Breast epithelium (tissue), 4 donors: ENCODE measurements around the gene CST1. TPM values are rescaled to one million over a fixed set of nuclear protein-coding genes. Genes with fewer than 3 reads are reported as not detected.
"Not testable (repeated sequence)": the region's sequence is repeated elsewhere in the genome, so short reads cannot be mapped to it uniquely, and the experiment has no call there.

Experiments
- DNase-seq, 2 donors: peaks; one replicate each; pipeline ENCODE4 v3.0.0-alpha.2; 2019; ENCODE audit warnings: low spot score in 2 of 2
- H3K27ac ChIP-seq, 2 donors: fragments of 200-600 bp; sonication (generic) in 1 of 2; one replicate each; pipeline ENCODE4 v1.5.1; 2016 to 2019; ENCODE audit warnings: mild to moderate bottlenecking in 1 of 2
- H3K27me3 ChIP-seq, 2 donors: fragments of 200-600 bp; sonication (generic) in 1 of 2; one replicate each; pipeline versions ENCODE4 v1.5.1 to v1.6.0; 2017 to 2019; ENCODE audit warnings: control low read depth in 1 of 2, mild to moderate bottlenecking in 1 of 2
- H3K36me3 ChIP-seq: fragments of 200-600 bp; one replicate; pipeline ENCODE4 v1.5.1; 2019
- H3K4me1 ChIP-seq, 2 donors: fragments of 200-600 bp; sonication (generic); one replicate each; pipeline ENCODE4 v1.5.1; 2016 to 2019; ENCODE audit warnings: control low read depth in 1 of 2
- H3K4me3 ChIP-seq, 3 donors: fragments of 200-600 bp; sonication (generic); 1 replicate in 2 of 3; 2 replicates in 1 of 3; pipeline ENCODE4 v1.5.1; 2016 to 2019; ENCODE audit warnings: mild to moderate bottlenecking in 3 of 3, moderate library complexity in 2 of 3
- H3K9me3 ChIP-seq, 2 donors: fragments of 200-600 bp; sonication (generic) in 1 of 2; one replicate each; pipeline ENCODE4 v1.5.1; 2016 to 2019; ENCODE audit warnings: control low read depth in 1 of 2
- CTCF ChIP-seq, 3 donors: fragments of 450-650 bp; IDR thresholded peaks; one replicate each; pipeline ENCODE4 v1.5.1; 2016 to 2017; ENCODE audit warnings: antibody characterized with exemption in 3 of 3, mild to moderate bottlenecking in 3 of 3, moderate library complexity in 3 of 3
- POLR2A ChIP-seq: fragments of 450-650 bp; IDR thresholded peaks from one replicate; pipeline ENCODE4 v1.6.1; 2016; ENCODE audit warnings: antibody characterized with exemption, mild to moderate bottlenecking, moderate library complexity
- POLR2AphosphoS5 ChIP-seq, 3 donors: sonication (generic); formaldehyde crosslinking; IDR thresholded peaks; one replicate each; pipeline ENCODE4 v1.6.1; 2017; ENCODE audit warnings: antibody characterized with exemption in 3 of 3
- intact Hi-C: fragments of 100-400 bp; cut with DNase I; formaldehyde crosslinking; loops from one replicate; pipeline ENCODE4 v1.15.1; 2023; ENCODE audit warnings: low total_unique reads
- total RNA-seq, 3 donors: library from RNA; depleted of rRNA; stranded (reverse); fragments of >200 nt; gene quantifications; one replicate each; pipeline ENCODE4 v1.1.0, GENCODE V29; 2016

Gene CST1, protein sequence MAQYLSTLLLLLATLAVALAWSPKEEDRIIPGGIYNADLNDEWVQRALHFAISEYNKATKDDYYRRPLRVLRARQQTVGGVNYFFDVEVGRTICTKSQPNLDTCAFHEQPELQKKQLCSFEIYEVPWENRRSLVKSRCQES
- total RNA-seq: not detected

- H3K4me3 ChIP-seq, H3K9me3 ChIP-seq, H3K4me1 ChIP-seq, intact Hi-C loops, DNase-seq, H3K36me3 ChIP-seq, H3K27ac ChIP-seq, H3K27me3 ChIP-seq: not testable (repeated sequence)
Measured at GRCh38 chr20:23750786-23751185, at the start of gene CST1. Gene CST1, minus strand, starts transcription at chr20:23750935. Its CDS starts 69 bp downstream, at chr20:23750866.

GRCh38 chr20:23799216-23799847, 48.6 kb upstream of the CST1 start:
- intact Hi-C loops, H3K36me3 ChIP-seq, H3K27ac ChIP-seq, H3K9me3 ChIP-seq, H3K27me3 ChIP-seq, H3K4me1 ChIP-seq, H3K4me3 ChIP-seq, DNase-seq: not testable (repeated sequence)

DNA sequence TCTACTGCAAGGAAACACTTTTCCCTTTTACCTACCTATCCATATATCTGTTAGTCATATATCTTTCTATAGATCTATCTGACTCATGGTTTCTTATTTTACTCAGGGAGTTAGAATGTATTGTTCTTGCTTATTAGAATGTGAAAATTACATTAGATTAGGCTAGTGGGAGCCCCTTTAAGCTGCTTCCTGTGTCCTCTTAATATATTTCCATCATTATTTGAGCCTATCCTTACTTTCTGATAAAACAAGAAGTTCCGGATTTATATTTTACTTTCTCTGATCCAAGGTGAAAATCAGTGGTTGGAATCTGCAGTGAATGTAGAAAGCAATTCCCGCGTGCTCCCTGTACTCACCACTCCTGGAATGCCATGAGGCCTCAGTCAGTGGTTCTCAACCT, 44.8 kb upstream of the CST1 start:
- intact Hi-C loops: no loop called here
- no peak overlapping the region for H3K27ac ChIP-seq
- H3K27me3 ChIP-seq: no peaks in the 10 kb centered on the region
- TF ChIP-seq POLR2A (no peak), CTCF (IDR thresholded peaks at IDR 0.05) (no peak), POLR2AphosphoS5 (IDR thresholded peaks at IDR 0.05) (no peak)
- H3K4me3 ChIP-seq: no peak overlapping the region
- H3K9me3 ChIP-seq: no peaks in the 10 kb centered on the region
- DNase-seq: no peak
- H3K4me1 ChIP-seq: no peaks in the 10 kb centered on the region
- no peaks in the 10 kb centered on the region for H3K36me3 ChIP-seq

GRCh38 chr20:23794841-23795240, 44.1 kb upstream of the CST1 start:
- no peak for DNase-seq
- Histone ChIP-seq H3K9me3 (no peaks in the 10 kb centered on the region), H3K27ac (no peak overlapping the region), H3K36me3 (no peaks in the 10 kb centered on the region), H3K4me1 (no peaks in the 10 kb centered on the region), H3K4me3 (no peak overlapping the region), H3K27me3 (no peaks in the 10 kb centered on the region)
- TF ChIP-seq POLR2AphosphoS5 (IDR thresholded peaks at IDR 0.05): no peak
- TF ChIP-seq CTCF (IDR thresholded peaks at IDR 0.05): no peak
- TF ChIP-seq POLR2A: no peak
- intact Hi-C loops: no loop called here

DNA sequence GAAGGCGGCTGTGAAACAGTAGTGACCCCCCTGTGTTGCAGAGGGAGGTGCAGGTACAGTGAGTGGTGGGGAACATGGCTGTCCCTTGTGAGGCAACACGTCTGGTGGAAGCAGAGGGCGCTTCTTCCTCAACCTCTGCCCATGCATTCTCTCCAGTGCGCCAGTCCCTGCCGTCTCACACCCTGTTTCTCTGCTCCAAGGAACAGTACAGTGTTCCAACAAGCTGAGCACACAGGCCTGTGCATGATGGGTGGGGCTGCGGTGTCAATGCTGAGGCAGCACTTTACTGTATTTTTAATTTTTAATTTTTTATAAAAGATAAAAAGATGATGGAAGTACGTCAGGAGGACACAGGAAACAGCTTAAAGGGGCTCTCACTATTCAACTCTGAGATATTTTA, 43.3 kb upstream of the CST1 start:
- no peak overlapping the region for H3K4me3 ChIP-seq
- no peak overlapping the region for H3K27ac ChIP-seq
- no peaks in the 10 kb centered on the region for H3K9me3 ChIP-seq
- no peaks in the 10 kb centered on the region for H3K36me3 ChIP-seq
- H3K27me3 ChIP-seq: no peaks in the 10 kb centered on the region
- intact Hi-C loops: no loop called here
- H3K4me1 ChIP-seq: no peaks in the 10 kb centered on the region
- no peak for DNase-seq
- TF ChIP-seq POLR2A (no peak), POLR2AphosphoS5 (IDR thresholded peaks at IDR 0.05) (no peak)

DNA sequence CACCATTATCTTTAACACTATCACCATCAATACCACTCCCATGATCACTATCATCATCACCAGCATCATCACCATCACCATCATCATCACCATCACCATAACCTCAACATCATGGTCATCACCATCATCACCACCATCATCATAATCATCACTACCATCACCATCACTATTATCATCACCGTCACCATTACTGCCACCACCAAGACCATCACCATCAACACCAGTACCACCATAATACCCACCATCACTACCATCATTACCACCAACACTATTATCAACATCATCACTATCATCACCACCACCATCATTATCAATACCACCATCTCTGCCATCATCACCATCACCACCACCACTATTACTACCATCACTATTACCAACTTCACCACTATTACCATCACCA, 32.7 kb upstream of the CST1 start:
- no peaks in the 10 kb centered on the region for H3K9me3 ChIP-seq
- no peaks in the 10 kb centered on the region for H3K36me3 ChIP-seq
- no peak for DNase-seq
- intact Hi-C loops: no loop called here
- no peak overlapping the region for H3K27ac ChIP-seq
- no peaks in the 10 kb centered on the region for H3K4me1 ChIP-seq
- no peak for TF ChIP-seq POLR2A
- no peak for TF ChIP-seq CTCF (IDR thresholded peaks at IDR 0.05)
- no peak for TF ChIP-seq POLR2AphosphoS5 (IDR thresholded peaks at IDR 0.05)
- no peak overlapping the region for H3K4me3 ChIP-seq
- no peaks in the 10 kb centered on the region for H3K27me3 ChIP-seq
